WTC11 (cell line): ENCODE results near the gene QRFP. TPM values are rescaled to one million over a fixed set of nuclear protein-coding genes. Genes with fewer than 3 reads are reported as not detected.

Source experiments
- ATAC-seq: fragments of 200-7000 bp; cut with Tn5 transposase; 2 replicates; pipeline ENCODE4 v1.10.0; 2021; ENCODE audit warnings: mild to moderate bottlenecking, moderate library complexity
- CTCF ChIA-PET: fragments of 300-600 bp; sonication (Branson Sonifier 250); formaldehyde crosslinking; loops from one replicate; lab custom pipeline; 2021; ENCODE audit warnings: antibody characterized with exemption; lab: Charles Lee
- POLR2A ChIA-PET: fragments of 350-600 bp; sonication (Branson Sonifier 250); formaldehyde crosslinking; loops from one replicate; lab custom pipeline; 2021; ENCODE audit warnings: antibody characterized with exemption; lab: Charles Lee
- DNase-seq: peaks from one replicate; pipeline ENCODE4 v3.0.0; 2021; ENCODE audit warnings: low spot score
- H3K27ac Mint-ChIP-seq: 2 replicates; pipeline ENCODE4 v1.8.0; 2021; ENCODE audit warnings: mixed read lengths
- H3K27me3 Mint-ChIP-seq: 2 replicates; pipeline ENCODE4 v1.8.0; 2021; ENCODE audit warnings: low read depth, mild to moderate bottlenecking, moderate library complexity, mixed read lengths
- H3K36me3 Mint-ChIP-seq: 2 replicates; pipeline ENCODE4 v1.8.0; 2021; ENCODE audit warnings: mixed read lengths
- H3K4me1 Mint-ChIP-seq: 2 replicates; pipeline ENCODE4 v1.8.0; 2022; ENCODE audit warnings: mixed read lengths
- H3K4me3 Mint-ChIP-seq: 2 replicates; pipeline ENCODE4 v1.8.0; 2021; ENCODE audit warnings: mild to moderate bottlenecking, moderate library complexity, mixed read lengths
- H3K9me3 Mint-ChIP-seq: 2 replicates; pipeline ENCODE4 v1.8.0; 2021; ENCODE audit warnings: mixed read lengths
- ATF1 ChIP-seq: sonication (generic); formaldehyde crosslinking; IDR thresholded peaks from 2 replicates; pipeline ENCODE4 v1.8.1; 2023; ENCODE audit warnings: mild to moderate bottlenecking, moderate library complexity, missing genetic modification reagents
- FOXJ3 ChIP-seq: sonication (generic); formaldehyde crosslinking; IDR thresholded peaks from 2 replicates; pipeline ENCODE4 v1.9.0; 2021; ENCODE audit warnings: missing genetic modification reagents, mild to moderate bottlenecking, borderline replicate concordance
- FOXP1 ChIP-seq: sonication (generic); formaldehyde crosslinking; IDR thresholded peaks from 2 replicates; pipeline ENCODE4 v1.8.0; 2022; ENCODE audit warnings: missing genetic modification reagents, mild to moderate bottlenecking, moderate library complexity, borderline replicate concordance
- HMGA2 ChIP-seq: fragments of 250-450 bp; sonication (Bioruptor Pico); IDR thresholded peaks from 2 replicates; pipeline ENCODE4 v1.4.0; 2021; ENCODE audit warnings: mild to moderate bottlenecking, moderate library complexity
- JAZF1 ChIP-seq: fragments of 250-450 bp; sonication (Bioruptor Pico); IDR thresholded peaks from 2 replicates; pipeline ENCODE4 v1.9.0; 2021; ENCODE audit warnings: moderate library complexity, mild to moderate bottlenecking, inconsistent platforms
- JUN ChIP-seq: sonication (generic); formaldehyde crosslinking; IDR thresholded peaks from 2 replicates; pipeline ENCODE4 v1.8.0; 2023; ENCODE audit warnings: mild to moderate bottlenecking, missing genetic modification reagents
- MYBL2 ChIP-seq: sonication (generic); formaldehyde crosslinking; IDR thresholded peaks from 2 replicates; pipeline ENCODE4 v1.8.1; 2023; ENCODE audit warnings: mild to moderate bottlenecking, moderate library complexity, missing genetic modification reagents
- NFATC4 ChIP-seq: fragments of 250-450 bp; sonication (Bioruptor Pico); IDR thresholded peaks from 2 replicates; pipeline ENCODE4 v1.9.0; 2021; ENCODE audit warnings: mild to moderate bottlenecking
- NFE2L1 ChIP-seq: sonication (generic); formaldehyde crosslinking; IDR thresholded peaks from 2 replicates; pipeline ENCODE4 v1.8.1; 2023; ENCODE audit warnings: missing genetic modification reagents
- OVOL2 ChIP-seq: fragments of 250-450 bp; sonication (Bioruptor Pico); IDR thresholded peaks from 2 replicates; pipeline ENCODE4 v1.9.0; 2021; ENCODE audit warnings: mild to moderate bottlenecking, borderline replicate concordance
- SMAD3 ChIP-seq: sonication (generic); formaldehyde crosslinking; IDR thresholded peaks from 2 replicates; pipeline ENCODE4 v1.8.0; 2022; ENCODE audit warnings: missing genetic modification reagents, mild to moderate bottlenecking, borderline replicate concordance
- SOX15 ChIP-seq: fragments of 250-450 bp; sonication (Bioruptor Pico); IDR thresholded peaks from 2 replicates; pipeline ENCODE4 v1.9.0; 2021; ENCODE audit warnings: mild to moderate bottlenecking
- TEAD1 ChIP-seq: sonication (generic); formaldehyde crosslinking; IDR thresholded peaks from 2 replicates; pipeline ENCODE4 v1.8.0; 2022; ENCODE audit warnings: mild to moderate bottlenecking, missing genetic modification reagents
- ZBTB21 ChIP-seq: sonication (generic); formaldehyde crosslinking; IDR thresholded peaks from 2 replicates; pipeline ENCODE4 v1.8.1; 2023; ENCODE audit warnings: mild to moderate bottlenecking, missing genetic modification reagents, borderline replicate concordance
- ZNF138 ChIP-seq: sonication (generic); formaldehyde crosslinking; conservative IDR thresholded peaks from 2 replicates; pipeline ENCODE4 v1.8.1; 2022; ENCODE audit warnings: mild to moderate bottlenecking, moderate library complexity, missing genetic modification reagents
- ZNF219 ChIP-seq: sonication (generic); formaldehyde crosslinking; IDR thresholded peaks from 2 replicates; pipeline ENCODE4 v1.8.0; 2023; ENCODE audit warnings: missing genetic modification reagents, mild to moderate bottlenecking, borderline replicate concordance
- ZNF263 ChIP-seq: sonication (generic); formaldehyde crosslinking; IDR thresholded peaks from 2 replicates; pipeline ENCODE4 v1.8.1; 2022; ENCODE audit warnings: low read depth, mild to moderate bottlenecking, moderate library complexity, missing genetic modification reagents
- ZNF396 ChIP-seq: fragments of 250-450 bp; sonication (Bioruptor Pico); IDR thresholded peaks from 2 replicates; pipeline ENCODE4 v1.8.0; 2021; ENCODE audit warnings: mild to moderate bottlenecking, moderate library complexity, borderline replicate concordance
- total RNA-seq: library from RNA; stranded (reverse); gene quantifications from 3 replicates; pipeline ENCODE4 v1.2.3, GENCODE V29; 2021
- TF ChIP-seq, protein P1 (sequence below): sonication (generic); formaldehyde crosslinking; IDR thresholded peaks from 2 replicates; pipeline ENCODE4 v1.8.1; 2023; ENCODE audit warnings: mild to moderate bottlenecking, missing genetic modification reagents, moderate library complexity
- TF ChIP-seq, protein P2 (sequence below): sonication (generic); formaldehyde crosslinking; IDR thresholded peaks from 2 replicates; pipeline ENCODE4 v1.8.0; 2022; ENCODE audit warnings: mild to moderate bottlenecking, missing genetic modification reagents
- TF ChIP-seq, protein P3 (sequence below): sonication (generic); formaldehyde crosslinking; IDR thresholded peaks from 2 replicates; pipeline ENCODE4 v1.8.1; 2023; ENCODE audit warnings: mild to moderate bottlenecking, moderate library complexity, missing genetic modification reagents
- TF ChIP-seq, protein P4 (sequence below): fragments of 250-450 bp; sonication (Bioruptor Pico); IDR thresholded peaks from 2 replicates; pipeline ENCODE4 v1.9.0; 2021; ENCODE audit warnings: moderate library complexity, mild to moderate bottlenecking, inconsistent platforms, borderline replicate concordance
- TF ChIP-seq, protein P5 (sequence below): fragments of 200-600 bp; IDR thresholded peaks from 2 replicates; pipeline ENCODE4 v1.8.0; 2022; ENCODE audit warnings: antibody characterized with exemption
- TF ChIP-seq, protein P6 (sequence below): sonication (generic); formaldehyde crosslinking; conservative IDR thresholded peaks from 2 replicates; pipeline ENCODE4 v1.8.1; 2022; ENCODE audit warnings: mild to moderate bottlenecking, missing genetic modification reagents
- TF ChIP-seq, protein P7 (sequence below): sonication (generic); formaldehyde crosslinking; IDR thresholded peaks from 2 replicates; pipeline ENCODE4 v1.8.0; 2023; ENCODE audit warnings: missing genetic modification reagents, mild to moderate bottlenecking, borderline replicate concordance

QRFP gene
- total RNA-seq, 1 experiment from 2014 or later, result not detected

DNA sequence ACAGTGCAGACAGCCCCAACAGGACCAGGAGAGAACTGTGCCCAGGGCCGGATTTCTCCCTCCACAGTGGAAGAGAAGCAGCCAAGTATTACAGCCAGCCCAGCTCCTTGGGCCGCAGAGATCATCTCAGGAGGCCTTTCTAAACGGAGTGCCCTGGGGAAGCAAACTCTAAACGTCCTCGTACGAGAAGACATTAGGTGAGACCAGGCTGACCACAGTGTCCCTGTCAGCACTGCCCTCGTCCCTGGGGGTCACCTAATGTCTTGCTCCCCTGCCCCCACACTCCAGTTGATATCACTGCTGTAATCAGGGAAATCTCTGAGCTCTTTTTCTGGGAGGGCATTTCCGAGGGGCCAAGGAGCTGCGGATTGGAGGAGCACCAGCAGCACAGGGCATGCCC is 6.5 kb downstream of the QRFP start:
- peaks cover 8% of the 10 kb centered on the region for H3K4me1 Mint-ChIP-seq
- DNase-seq (no peak), ATAC-seq (no peak)
- no peak overlapping the region for H3K4me3 Mint-ChIP-seq
- no peak overlapping the region for H3K27ac Mint-ChIP-seq
- H3K9me3 Mint-ChIP-seq, result no peaks in the 10 kb centered on the region
- H3K36me3 Mint-ChIP-seq, result peaks cover 31% of the 10 kb centered on the region
- CTCF ChIA-PET, result interaction anchor here (0.7 to 8.4 kb wide), 6 partner anchors 24 to 411 kb away, joined by 3 to 69 read pairs (median 4); no protein-coding TSS in a partner anchor
- POLR2A ChIA-PET, result interaction anchor here (0.7 kb wide), 2 partner anchors 12 to 1174 kb away, joined by 3 to 4 read pairs; no protein-coding TSS in a partner anchor
- H3K27me3 Mint-ChIP-seq, result no peaks in the 10 kb centered on the region
- TF ChIP-seq, protein P1, sequence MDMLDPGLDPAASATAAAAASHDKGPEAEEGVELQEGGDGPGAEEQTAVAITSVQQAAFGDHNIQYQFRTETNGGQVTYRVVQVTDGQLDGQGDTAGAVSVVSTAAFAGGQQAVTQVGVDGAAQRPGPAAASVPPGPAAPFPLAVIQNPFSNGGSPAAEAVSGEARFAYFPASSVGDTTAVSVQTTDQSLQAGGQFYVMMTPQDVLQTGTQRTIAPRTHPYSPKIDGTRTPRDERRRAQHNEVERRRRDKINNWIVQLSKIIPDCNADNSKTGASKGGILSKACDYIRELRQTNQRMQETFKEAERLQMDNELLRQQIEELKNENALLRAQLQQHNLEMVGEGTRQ (CRISPR knock-in tag), result no peak
- TF ChIP-seq SOX15 (CRISPR knock-in tag) (no peak), ZNF138 (CRISPR knock-in tag) (no peak), ZNF263 (CRISPR knock-in tag) (no peak), JAZF1 (no peak), NFATC4 (CRISPR knock-in tag) (no peak), SMAD3 (CRISPR knock-in tag) (no peak), JUN (CRISPR knock-in tag) (no peak), FOXP1 (CRISPR knock-in tag) (no peak), HMGA2 (CRISPR knock-in tag) (no peak), ZNF396 (no peak), NFE2L1 (CRISPR knock-in tag) (no peak), OVOL2 (CRISPR knock-in tag) (no peak), MYBL2 (CRISPR knock-in tag) (no peak)
- TF ChIP-seq, protein P2, sequence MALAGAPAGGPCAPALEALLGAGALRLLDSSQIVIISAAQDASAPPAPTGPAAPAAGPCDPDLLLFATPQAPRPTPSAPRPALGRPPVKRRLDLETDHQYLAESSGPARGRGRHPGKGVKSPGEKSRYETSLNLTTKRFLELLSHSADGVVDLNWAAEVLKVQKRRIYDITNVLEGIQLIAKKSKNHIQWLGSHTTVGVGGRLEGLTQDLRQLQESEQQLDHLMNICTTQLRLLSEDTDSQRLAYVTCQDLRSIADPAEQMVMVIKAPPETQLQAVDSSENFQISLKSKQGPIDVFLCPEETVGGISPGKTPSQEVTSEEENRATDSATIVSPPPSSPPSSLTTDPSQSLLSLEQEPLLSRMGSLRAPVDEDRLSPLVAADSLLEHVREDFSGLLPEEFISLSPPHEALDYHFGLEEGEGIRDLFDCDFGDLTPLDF (CRISPR knock-in tag), result no peak
- TF ChIP-seq, protein P3, sequence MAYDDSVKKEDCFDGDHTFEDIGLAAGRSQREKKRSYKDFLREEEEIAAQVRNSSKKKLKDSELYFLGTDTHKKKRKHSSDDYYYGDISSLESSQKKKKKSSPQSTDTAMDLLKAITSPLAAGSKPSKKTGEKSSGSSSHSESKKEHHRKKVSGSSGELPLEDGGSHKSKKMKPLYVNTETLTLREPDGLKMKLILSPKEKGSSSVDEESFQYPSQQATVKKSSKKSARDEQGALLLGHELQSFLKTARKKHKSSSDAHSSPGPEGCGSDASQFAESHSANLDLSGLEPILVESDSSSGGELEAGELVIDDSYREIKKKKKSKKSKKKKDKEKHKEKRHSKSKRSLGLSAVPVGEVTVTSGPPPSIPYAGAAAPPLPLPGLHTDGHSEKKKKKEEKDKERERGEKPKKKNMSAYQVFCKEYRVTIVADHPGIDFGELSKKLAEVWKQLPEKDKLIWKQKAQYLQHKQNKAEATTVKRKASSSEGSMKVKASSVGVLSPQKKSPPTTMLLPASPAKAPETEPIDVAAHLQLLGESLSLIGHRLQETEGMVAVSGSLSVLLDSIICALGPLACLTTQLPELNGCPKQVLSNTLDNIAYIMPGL (CRISPR knock-in tag), result no peak

DNA sequence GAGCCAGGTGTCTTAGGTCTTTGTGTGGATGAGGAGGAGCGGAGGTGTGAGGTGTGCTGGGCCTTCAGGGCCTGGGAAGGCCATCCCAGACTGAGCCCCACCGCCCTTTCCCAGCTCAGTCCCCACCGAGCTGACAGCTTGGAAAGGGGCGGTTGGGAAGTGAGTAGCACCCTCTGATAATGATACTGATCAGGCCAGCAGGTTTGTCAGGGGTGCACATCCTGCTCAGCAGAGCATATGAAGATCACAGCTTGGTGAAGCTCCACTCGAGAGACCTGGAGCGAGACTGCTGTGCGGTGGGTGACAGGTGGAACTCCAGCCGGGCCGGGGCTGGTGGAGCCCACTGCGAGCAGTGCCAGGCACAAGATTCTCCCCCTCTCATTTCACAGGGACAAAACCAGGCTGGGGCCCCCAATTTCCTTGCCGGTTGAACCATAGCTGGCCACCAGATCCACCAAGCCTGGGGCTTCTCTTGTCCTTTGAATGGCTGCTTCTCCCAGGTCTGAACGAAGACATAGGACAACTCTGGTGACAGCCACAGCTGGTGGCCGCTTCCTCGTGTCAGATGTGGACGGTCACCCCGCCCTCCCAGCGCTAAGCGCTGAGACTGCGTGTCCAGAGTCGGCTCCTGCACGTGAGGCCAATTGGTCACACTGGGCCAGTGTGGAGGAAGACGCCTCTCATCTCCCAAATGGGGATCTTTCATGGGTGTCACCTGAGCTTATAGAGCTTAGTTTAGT is 8.3 kb downstream of the QRFP start:
- TF ChIP-seq, protein P4, sequence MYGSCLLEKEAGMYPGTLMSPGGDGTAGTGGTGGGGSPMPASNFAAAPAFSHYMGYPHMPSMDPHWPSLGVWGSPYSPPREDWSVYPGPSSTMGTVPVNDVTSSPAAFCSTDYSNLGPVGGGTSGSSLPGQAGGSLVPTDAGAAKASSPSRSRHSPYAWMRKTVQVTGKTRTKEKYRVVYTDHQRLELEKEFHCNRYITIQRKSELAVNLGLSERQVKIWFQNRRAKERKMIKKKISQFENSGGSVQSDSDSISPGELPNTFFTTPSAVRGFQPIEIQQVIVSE (CRISPR knock-in tag), result no peak
- no peak for TF ChIP-seq FOXJ3 (CRISPR knock-in tag)
- no peak for TF ChIP-seq TEAD1 (CRISPR knock-in tag)
- TF ChIP-seq, protein P5, sequence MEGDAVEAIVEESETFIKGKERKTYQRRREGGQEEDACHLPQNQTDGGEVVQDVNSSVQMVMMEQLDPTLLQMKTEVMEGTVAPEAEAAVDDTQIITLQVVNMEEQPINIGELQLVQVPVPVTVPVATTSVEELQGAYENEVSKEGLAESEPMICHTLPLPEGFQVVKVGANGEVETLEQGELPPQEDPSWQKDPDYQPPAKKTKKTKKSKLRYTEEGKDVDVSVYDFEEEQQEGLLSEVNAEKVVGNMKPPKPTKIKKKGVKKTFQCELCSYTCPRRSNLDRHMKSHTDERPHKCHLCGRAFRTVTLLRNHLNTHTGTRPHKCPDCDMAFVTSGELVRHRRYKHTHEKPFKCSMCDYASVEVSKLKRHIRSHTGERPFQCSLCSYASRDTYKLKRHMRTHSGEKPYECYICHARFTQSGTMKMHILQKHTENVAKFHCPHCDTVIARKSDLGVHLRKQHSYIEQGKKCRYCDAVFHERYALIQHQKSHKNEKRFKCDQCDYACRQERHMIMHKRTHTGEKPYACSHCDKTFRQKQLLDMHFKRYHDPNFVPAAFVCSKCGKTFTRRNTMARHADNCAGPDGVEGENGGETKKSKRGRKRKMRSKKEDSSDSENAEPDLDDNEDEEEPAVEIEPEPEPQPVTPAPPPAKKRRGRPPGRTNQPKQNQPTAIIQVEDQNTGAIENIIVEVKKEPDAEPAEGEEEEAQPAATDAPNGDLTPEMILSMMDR, result no peak
- TF ChIP-seq ZBTB21, result no peak
- TF ChIP-seq, protein P6, sequence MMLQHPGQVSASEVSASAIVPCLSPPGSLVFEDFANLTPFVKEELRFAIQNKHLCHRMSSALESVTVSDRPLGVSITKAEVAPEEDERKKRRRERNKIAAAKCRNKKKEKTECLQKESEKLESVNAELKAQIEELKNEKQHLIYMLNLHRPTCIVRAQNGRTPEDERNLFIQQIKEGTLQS (CRISPR knock-in tag), result no peak
- TF ChIP-seq, protein P7, sequence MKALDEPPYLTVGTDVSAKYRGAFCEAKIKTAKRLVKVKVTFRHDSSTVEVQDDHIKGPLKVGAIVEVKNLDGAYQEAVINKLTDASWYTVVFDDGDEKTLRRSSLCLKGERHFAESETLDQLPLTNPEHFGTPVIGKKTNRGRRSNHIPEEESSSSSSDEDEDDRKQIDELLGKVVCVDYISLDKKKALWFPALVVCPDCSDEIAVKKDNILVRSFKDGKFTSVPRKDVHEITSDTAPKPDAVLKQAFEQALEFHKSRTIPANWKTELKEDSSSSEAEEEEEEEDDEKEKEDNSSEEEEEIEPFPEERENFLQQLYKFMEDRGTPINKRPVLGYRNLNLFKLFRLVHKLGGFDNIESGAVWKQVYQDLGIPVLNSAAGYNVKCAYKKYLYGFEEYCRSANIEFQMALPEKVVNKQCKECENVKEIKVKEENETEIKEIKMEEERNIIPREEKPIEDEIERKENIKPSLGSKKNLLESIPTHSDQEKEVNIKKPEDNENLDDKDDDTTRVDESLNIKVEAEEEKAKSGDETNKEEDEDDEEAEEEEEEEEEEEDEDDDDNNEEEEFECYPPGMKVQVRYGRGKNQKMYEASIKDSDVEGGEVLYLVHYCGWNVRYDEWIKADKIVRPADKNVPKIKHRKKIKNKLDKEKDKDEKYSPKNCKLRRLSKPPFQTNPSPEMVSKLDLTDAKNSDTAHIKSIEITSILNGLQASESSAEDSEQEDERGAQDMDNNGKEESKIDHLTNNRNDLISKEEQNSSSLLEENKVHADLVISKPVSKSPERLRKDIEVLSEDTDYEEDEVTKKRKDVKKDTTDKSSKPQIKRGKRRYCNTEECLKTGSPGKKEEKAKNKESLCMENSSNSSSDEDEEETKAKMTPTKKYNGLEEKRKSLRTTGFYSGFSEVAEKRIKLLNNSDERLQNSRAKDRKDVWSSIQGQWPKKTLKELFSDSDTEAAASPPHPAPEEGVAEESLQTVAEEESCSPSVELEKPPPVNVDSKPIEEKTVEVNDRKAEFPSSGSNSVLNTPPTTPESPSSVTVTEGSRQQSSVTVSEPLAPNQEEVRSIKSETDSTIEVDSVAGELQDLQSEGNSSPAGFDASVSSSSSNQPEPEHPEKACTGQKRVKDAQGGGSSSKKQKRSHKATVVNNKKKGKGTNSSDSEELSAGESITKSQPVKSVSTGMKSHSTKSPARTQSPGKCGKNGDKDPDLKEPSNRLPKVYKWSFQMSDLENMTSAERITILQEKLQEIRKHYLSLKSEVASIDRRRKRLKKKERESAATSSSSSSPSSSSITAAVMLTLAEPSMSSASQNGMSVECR (CRISPR knock-in tag), result no peak
- TF ChIP-seq ATF1 (CRISPR knock-in tag), result no peak
- no peak for TF ChIP-seq ZNF219 (CRISPR knock-in tag)
- ATAC-seq (no peak), DNase-seq (no peak)
- Mint-ChIP-seq H3K36me3 (peaks cover 38% of the 10 kb centered on the region), H3K4me1 (peaks cover 10% of the 10 kb centered on the region), H3K27me3 (no peaks in the 10 kb centered on the region), H3K27ac (no peak overlapping the region), H3K4me3 (no peak overlapping the region), H3K9me3 (no peaks in the 10 kb centered on the region)
- CTCF ChIA-PET, result interaction anchor here (1.3 kb wide), 1 partner anchor 22 kb away, joined by 4 read pairs; no protein-coding TSS in a partner anchor
- POLR2A ChIA-PET, result no interaction called here
